ENCODE measurements around the gene ADCY2. TPM values are rescaled to one million over a fixed set of nuclear protein-coding genes. Genes with fewer than 3 reads are reported as not detected.

ADCY2 gene
- total RNA-seq, 1 experiment from 2014 or later = 0.34 TPM

DNA sequence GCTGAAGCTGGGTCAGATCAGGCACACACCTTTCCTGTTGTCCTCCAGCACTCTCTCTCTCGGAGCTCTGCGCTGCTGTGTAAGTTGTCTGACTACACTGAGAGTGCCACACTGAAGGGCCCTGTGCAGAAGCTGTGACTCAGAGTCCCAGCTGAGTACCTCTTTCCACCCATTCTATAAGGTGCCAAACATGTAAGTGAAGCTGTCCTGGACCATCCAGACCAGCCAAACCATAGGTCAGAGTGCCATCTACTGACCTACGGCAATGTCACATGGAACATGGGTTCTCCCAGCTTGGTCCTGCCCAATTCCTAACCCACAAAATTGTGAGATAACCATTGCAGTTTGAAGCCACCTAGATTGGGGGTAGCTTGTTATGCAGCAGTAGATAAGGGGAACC is 68.2 kb downstream of the ADCY2 start:
- no peak for DNase-seq (ENCODE audit: low spot score)
- BruUV-seq (replicated peaks) = no TSS peak
- H3K36me3 ChIP-seq (ENCODE audit: insufficient read depth, low read length, poor library complexity, severe bottlenecking) = no peaks in the 10 kb centered on the region
- no peaks in the 10 kb centered on the region for H3K27me3 ChIP-seq (replicated peaks; ENCODE audit: insufficient read depth, low read depth, low read length, poor library complexity)
- intact Hi-C loops (cut with micrococcal nuclease; ENCODE audit: unreplicated experiment) = no loop called here
- POLR2A ChIA-PET (ENCODE audit: low non-redundant PET) = no interaction called here
- H3K4me3 ChIP-seq (ENCODE audit: low read depth, low read length, poor library complexity, severe bottlenecking) = no peak overlapping the region
- CTCF ChIA-PET = interaction anchor here (0.9 kb wide), 1 partner anchor 203 kb away, joined by 3 read pairs; no protein-coding TSS in a partner anchor
- no peaks in the 10 kb centered on the region for H3K4me1 ChIP-seq (ENCODE audit: insufficient read depth, low read length, poor library complexity, severe bottlenecking)
- no peak overlapping the region for H3K27ac ChIP-seq (ENCODE audit: low read depth, low read length, poor library complexity, severe bottlenecking)
- TF ChIP-seq EZH2 (IDR thresholded peaks at IDR 0.05; ENCODE audit: borderline replicate concordance, low read depth, low read length, poor library complexity, severe bottlenecking) = no peak
- TF ChIP-seq, protein P1, sequence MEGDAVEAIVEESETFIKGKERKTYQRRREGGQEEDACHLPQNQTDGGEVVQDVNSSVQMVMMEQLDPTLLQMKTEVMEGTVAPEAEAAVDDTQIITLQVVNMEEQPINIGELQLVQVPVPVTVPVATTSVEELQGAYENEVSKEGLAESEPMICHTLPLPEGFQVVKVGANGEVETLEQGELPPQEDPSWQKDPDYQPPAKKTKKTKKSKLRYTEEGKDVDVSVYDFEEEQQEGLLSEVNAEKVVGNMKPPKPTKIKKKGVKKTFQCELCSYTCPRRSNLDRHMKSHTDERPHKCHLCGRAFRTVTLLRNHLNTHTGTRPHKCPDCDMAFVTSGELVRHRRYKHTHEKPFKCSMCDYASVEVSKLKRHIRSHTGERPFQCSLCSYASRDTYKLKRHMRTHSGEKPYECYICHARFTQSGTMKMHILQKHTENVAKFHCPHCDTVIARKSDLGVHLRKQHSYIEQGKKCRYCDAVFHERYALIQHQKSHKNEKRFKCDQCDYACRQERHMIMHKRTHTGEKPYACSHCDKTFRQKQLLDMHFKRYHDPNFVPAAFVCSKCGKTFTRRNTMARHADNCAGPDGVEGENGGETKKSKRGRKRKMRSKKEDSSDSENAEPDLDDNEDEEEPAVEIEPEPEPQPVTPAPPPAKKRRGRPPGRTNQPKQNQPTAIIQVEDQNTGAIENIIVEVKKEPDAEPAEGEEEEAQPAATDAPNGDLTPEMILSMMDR (conservative IDR thresholded peaks at IDR 0.05; ENCODE audit: low read depth, low read length) = no peak
- H3K9me3 ChIP-seq (ENCODE audit: low read depth, low read length, poor library complexity, severe bottlenecking) = no peaks in the 10 kb centered on the region

DNA sequence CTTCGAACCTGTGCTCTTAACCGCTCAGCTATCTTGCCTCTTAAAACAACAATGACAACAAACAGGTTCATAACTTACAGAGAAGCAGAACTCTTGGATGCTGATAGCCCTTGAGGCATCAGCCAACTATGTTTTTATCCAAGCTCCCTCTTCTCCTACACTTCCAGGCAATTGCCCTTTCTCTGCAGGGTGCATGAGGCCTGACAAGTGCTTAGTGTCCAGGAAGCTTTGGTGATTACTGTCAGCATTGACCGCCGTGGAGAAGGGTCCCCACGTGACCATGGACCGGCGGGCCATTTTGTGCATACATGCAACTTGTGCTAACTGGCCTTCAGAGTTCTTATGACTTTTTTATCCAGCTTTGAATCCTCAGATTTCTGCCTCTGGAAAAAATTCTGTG is 71.2 kb downstream of the ADCY2 start:
- Histone ChIP-seq H3K36me3 (ENCODE audit: insufficient read depth, low read length, poor library complexity, severe bottlenecking) (no peaks in the 10 kb centered on the region), H3K27me3 (replicated peaks; ENCODE audit: insufficient read depth, low read depth, low read length, poor library complexity) (no peaks in the 10 kb centered on the region), H3K9me3 (ENCODE audit: low read depth, low read length, poor library complexity, severe bottlenecking) (peaks cover 6% of the 10 kb centered on the region), H3K27ac (ENCODE audit: low read depth, low read length, poor library complexity, severe bottlenecking) (no peak overlapping the region), H3K4me3 (ENCODE audit: low read depth, low read length, poor library complexity, severe bottlenecking) (no peak overlapping the region), H3K4me1 (ENCODE audit: insufficient read depth, low read length, poor library complexity, severe bottlenecking) (no peaks in the 10 kb centered on the region)
- intact Hi-C loops (cut with micrococcal nuclease; ENCODE audit: unreplicated experiment) = no loop called here
- CTCF ChIA-PET = interaction anchor here (0.6 kb wide), 1 partner anchor 1186 kb away, joined by 7 read pairs; no protein-coding TSS in a partner anchor
- POLR2A ChIA-PET (ENCODE audit: low non-redundant PET) = no interaction called here
- no peak for DNase-seq (ENCODE audit: low spot score)
- TF ChIP-seq, protein P1 (conservative IDR thresholded peaks at IDR 0.05; ENCODE audit: low read depth, low read length) = no peak
- TF ChIP-seq EZH2 (IDR thresholded peaks at IDR 0.05; ENCODE audit: borderline replicate concordance, low read depth, low read length, poor library complexity, severe bottlenecking) = no peak
- BruUV-seq (replicated peaks) = no TSS peak

DNA sequence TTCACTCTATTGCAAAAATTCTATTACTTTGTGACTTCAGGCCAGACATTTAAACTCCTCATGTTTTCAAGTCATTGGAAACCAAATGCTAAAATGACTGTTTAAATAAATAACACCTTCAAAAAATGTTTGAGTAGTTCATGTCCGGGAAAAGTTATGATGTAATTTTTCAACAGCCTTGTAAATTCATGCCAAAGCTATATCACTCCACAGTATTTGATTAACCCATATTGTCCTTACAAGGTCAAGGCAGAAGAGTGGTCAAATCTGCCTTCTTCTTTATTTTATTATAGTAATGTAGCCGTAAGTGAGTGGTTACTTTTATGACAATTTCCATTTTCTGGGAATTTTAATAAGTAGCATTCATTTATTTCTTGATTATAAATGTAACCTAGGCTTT is 72.8 kb downstream of the ADCY2 start:
- no TSS peak for BruUV-seq (replicated peaks)
- Histone ChIP-seq H3K4me3 (ENCODE audit: low read depth, low read length, poor library complexity, severe bottlenecking) (no peak overlapping the region), H3K4me1 (ENCODE audit: insufficient read depth, low read length, poor library complexity, severe bottlenecking) (no peaks in the 10 kb centered on the region), H3K27ac (ENCODE audit: low read depth, low read length, poor library complexity, severe bottlenecking) (no peak overlapping the region), H3K9me3 (ENCODE audit: low read depth, low read length, poor library complexity, severe bottlenecking) (peaks cover 6% of the 10 kb centered on the region), H3K36me3 (ENCODE audit: insufficient read depth, low read length, poor library complexity, severe bottlenecking) (no peaks in the 10 kb centered on the region), H3K27me3 (replicated peaks; ENCODE audit: insufficient read depth, low read depth, low read length, poor library complexity) (no peaks in the 10 kb centered on the region)
- CTCF ChIA-PET = no interaction called here
- intact Hi-C loops (cut with micrococcal nuclease; ENCODE audit: unreplicated experiment) = no loop called here
- TF ChIP-seq, protein P1 (conservative IDR thresholded peaks at IDR 0.05; ENCODE audit: low read depth, low read length) = no peak
- TF ChIP-seq EZH2 (IDR thresholded peaks at IDR 0.05; ENCODE audit: borderline replicate concordance, low read depth, low read length, poor library complexity, severe bottlenecking) = no peak
- DNase-seq (ENCODE audit: low spot score) = no peak
- POLR2A ChIA-PET (ENCODE audit: low non-redundant PET) = no interaction called here
